HG02938 (cell line): ENCODE measurements around the gene FBXO47.

Source experiments
- ATAC-seq: cut with Tn5 transposase; IDR thresholded peaks from one replicate; pipeline ENCODE4 v1.9.1; 2021; ENCODE audit warnings: mild to moderate bottlenecking, moderate library complexity; ENCODE audit not compliant: unreplicated experiment

Gene FBXO47

DNA sequence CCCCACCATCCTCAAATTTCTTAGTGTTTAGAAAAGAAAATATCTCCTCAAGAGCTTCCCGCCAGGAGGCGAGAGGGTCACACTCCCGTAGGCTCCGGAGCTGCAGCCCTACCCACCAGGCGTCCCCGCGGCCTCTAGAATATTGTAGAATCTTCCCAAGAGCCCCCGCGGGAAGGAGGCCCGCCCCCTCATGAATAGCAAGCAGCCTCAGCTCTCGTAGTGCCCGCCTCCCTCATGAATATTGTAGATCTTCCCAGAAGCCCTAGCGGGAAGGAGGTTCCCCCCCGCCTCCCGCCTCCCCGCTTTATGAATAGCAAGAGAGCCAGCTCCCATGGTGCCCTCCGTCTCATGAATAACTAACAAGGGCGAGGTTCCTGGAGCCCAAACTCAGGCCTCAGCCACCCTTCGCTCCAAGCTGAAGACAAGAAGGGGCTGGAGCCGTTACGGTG is at the start of gene FBXO47:
TSS of gene FBXO47 (minus strand) at position 114 of the 449 bp plus-strand sequence. CDS start 4,378 bp downstream, outside the sequence.
- ATAC-seq: no peak

- no peak for ATAC-seq
Measured at GRCh38 chr17:39016193-39017153, 49.3 kb upstream of the FBXO47 start.

DNA sequence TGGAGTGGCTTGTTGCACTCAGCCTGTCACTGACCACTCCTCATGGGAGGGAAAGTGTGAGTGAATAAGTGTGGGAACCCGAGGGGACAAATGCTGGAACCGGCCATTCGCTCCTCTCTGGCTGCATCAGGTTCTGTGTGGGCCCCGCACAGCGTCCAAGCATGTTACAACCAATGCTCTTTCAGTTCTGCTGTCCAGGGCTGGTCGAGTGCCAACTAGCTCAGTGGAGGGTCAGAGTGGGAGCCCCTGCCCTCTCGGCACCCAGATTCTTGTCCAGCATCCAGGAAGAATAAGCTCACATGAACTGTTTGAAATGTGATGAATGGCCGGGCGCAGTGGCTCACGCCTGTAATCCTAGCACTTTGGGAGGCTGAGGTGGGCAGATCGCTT is 48.3 kb upstream of the FBXO47 start:
- ATAC-seq: no peak

DNA sequence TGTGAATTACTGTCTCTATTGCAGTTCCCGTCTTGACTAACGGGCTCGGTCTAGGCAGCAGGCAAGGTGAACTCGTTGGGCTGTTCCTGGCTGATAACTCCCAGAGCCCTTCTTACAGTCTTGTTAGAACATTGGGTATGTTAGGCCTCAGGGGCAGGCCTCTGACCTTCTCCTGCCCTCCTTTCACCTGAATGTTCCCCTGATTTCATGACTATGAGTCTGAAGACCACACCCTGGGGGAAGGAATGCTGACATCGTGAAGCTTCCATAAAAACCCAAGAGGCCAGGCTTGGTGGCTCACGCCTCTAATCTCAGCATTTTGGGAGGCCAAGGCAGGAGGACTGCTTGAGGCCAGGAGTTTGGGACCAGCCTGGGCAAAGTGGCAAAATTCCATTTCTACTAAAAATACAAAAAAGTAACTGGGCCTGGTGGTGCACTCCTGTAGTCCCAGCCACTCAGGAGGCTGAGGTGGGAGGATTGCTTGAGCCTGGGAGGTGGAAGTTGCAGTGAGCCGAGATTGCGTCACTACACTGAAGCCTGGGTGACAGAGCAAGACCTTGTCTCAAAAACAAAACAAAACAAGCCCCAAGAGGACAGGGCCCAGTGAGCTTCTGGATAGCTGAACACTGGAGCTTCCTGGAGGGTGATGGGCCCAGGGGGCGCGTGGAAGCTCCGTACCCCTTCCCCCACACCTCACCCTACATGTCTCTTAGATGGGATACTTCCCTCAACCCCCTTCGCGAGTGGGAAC is 47.8 kb upstream of the FBXO47 start:
- ATAC-seq: no peak

- no peak for ATAC-seq
Measured at GRCh38 chr17:39014044-39014794, 47.0 kb upstream of the FBXO47 start.

- ATAC-seq: no peak
Measured at GRCh38 chr17:39012725-39013124, 45.5 kb upstream of the FBXO47 start.

DNA sequence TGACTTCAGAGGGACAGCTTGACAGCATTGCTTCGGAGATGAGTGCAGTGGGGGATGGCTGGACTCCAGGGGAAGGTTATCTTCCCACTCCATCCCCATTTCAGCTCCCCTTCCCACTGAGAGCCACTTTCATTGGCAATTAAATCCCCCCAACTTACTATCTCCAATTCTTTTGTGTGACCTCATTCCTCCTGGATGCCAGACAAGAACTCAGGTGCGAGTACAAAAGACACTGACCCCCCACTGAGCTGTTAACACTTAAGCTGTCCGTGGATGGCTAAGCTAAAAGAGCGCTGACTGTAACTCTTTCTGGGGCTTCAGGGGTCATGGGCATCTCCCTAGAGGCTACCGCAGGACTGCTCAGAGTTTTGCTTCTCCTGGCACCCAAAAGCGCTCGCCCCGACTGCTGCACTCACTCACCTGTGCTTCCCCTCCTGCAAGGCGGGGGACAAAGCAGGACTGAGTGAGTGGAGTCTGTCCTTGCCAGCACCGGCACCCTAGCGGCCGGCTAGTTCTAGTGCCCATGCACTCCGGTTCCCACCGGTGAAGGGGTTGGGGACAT is 44.8 kb upstream of the FBXO47 start:
- ATAC-seq: no peak

- no peak for ATAC-seq
Measured at GRCh38 chr17:39009581-39010001, 42.4 kb upstream of the FBXO47 start.

- ATAC-seq: no peak
Measured at GRCh38 chr17:39008633-39009032, 41.4 kb upstream of the FBXO47 start.

GRCh38 chr17:39002991-39003715 is 36.0 kb upstream of the FBXO47 start:
- ATAC-seq: no peak

GRCh38 chr17:39001703-39002637 is 34.8 kb upstream of the FBXO47 start:
- ATAC-seq: no peak

DNA sequence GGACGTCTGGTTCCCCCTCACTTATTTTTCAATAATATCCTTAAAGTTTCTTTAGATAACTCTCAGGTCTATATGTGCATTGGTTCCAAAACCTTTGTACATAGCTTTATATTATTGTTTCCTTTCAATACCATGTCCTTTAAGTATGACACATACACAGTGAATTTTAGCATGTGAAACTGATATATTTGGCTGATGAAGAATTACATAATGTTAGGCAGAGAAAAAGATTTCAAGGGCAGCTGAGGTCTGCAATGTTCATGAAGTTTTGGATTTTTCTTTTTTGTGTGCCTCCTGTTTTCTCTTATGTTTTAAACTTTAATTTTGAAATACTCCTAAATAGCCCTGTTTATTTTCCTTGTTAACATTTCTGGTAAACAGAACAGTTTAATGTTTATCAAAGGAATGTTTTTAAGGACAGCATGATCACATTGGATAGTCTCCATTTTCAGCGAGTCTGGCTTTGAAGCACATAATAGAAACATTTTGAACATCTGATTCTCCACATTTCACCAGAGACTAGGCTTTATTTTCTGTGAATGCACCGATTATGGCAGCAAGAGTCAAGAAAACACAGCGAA is 32.9 kb upstream of the FBXO47 start:
- ATAC-seq: no peak

- no peak for ATAC-seq
Measured at GRCh38 chr17:38996660-38997337, 29.6 kb upstream of the FBXO47 start.

DNA sequence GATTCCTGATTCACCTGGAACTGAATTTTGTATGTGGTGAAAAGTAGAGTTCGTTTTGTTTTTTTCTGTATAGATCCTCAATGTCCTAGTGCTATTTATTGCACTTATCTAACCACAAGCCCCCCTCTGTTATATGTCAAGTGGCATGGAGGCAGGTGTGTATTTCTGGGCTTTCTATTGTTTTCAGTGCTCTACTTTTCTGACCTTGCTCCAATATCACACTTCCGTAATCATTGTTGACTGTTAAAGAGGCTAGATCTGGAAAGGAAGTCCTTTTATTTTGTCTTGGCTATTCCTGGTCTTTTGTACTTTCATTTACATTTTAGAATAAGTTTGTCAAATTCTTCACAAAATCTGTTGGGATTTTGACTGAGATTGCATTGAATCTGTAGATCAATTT is 26.8 kb upstream of the FBXO47 start:
- no peak for ATAC-seq

GRCh38 chr17:38984666-38985065 is 17.5 kb upstream of the FBXO47 start:
- no peak for ATAC-seq

DNA sequence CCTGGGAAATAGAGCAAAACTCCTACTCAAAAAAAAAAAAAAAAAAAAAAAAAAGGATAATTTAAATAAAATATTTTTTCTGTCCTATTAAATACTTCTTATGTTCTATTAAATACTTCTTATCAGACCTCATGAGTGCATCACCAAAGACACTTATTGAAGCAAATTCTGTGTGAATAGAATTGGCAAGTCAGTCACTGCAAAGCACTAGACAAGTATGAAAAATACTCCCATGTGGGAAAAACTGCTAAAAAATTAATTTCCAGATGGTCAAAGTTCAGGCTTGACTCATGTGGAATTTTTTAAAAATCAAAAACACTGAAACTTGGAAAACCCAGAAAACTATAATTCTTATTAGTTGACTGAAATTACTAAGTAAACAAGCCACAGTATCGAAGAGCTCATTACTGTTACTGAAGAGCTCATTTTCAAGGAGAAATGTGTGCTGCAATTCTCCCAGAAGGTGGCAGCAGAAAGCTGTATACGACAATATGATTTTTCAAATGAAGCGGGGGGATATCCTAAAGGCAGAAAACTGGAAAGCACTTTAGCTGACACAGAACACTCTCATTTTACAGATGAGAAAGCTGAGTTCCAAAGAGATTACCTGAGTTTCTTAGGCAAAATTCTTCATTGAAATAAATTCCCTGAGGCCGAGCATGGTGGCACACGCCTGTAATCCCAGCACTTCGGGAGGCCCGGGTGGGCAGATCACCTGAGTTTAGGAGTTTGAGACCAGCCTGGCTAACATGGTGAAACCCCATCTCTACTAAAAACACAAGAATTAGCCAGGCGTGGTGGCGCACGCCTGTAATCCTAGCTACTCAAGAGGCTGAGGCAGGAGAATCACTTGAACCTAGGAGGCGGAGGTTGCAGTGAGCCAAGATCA is 15.9 kb upstream of the FBXO47 start:
- ATAC-seq: no peak

- no peak for ATAC-seq
Measured at GRCh38 chr17:38981636-38982035, 14.4 kb upstream of the FBXO47 start.
